GM21360 (cell line): ENCODE measurements around the gene KCNH5.

ENCODE experiments used
- ATAC-seq: cut with Tn5 transposase; IDR thresholded peaks from one replicate; pipeline ENCODE4 v1.9.1; 2021; ENCODE audit warnings: mild to moderate bottlenecking, moderate library complexity; ENCODE audit not compliant: unreplicated experiment

The KCNH5 gene

DNA sequence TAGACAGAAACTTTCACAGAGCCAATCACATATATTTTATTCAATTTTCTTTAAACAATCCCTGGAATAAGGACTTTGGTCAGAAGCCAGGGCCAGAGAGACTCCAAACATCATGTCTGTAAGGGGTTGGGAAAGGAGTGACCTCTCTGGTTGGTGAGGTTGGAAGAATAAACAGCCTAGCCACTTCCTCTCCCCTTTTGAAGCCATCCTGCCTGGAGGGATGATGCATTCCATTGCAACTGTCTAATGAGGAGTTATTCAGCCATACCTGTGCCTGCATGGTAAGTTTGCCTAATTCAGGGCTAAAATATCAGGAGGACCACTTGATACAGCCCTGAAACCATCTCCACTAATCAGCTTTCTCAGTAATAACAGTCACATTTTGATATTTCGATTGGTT is 299.8 kb downstream of the KCNH5 start:
- ATAC-seq, result no peak

DNA sequence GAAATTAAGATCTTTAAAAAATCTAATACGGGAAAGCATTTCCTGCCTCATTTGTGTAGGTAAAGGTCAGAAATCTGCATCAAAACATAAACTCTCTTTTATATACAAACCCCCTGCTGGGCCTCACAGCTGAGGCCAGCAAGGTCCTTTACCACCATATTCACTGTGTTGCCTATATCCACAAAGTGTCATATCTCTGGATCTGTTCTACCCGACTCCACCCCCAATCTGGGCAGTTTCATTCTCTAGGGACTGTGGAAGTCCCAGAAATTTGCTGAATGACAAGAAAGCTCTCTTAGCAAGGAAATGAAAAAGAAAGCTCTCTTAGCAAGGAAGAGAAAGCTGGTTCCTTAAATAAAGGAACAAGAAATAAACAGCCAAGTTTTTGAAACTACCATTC is 301.7 kb downstream of the KCNH5 start:
- ATAC-seq, result no peak

DNA sequence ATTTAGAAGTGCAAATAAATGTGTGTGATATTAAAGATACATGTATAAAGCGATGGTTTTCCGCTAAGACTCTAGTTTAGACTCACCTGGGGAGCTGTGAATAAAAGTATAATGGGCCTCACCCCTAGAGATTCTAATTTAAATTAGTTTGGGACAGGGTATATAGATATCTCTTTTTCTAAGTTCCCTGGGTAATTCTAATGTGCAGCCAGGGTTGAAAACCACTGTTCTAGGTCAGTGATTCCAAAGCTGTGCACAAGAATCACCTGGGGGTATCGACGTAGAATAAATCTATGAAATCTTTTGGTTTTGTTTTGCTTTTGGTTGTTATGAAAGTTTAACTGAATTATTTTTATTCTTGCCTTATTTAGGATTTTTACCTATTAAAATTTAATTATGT is 302.1 kb downstream of the KCNH5 start:
- no peak for ATAC-seq

DNA sequence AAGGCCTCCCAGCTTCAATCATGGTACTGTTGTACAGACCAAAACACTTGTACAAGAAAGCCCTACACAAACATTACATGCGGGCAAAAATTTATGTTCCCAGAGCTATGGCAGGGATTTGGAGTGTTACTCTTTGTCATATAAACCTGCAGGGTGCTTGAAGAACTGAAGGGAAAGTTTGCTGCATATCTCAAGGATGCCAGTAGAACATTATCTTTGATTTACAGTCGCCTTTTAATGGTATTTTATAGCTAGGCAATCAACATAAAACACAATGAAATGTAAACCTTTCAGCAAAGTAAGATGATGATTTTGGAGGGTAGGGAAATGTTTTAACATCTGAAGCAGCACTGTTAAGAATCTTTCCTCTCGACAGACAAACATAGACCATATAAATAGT is 305.6 kb downstream of the KCNH5 start:
- ATAC-seq, result no peak

DNA sequence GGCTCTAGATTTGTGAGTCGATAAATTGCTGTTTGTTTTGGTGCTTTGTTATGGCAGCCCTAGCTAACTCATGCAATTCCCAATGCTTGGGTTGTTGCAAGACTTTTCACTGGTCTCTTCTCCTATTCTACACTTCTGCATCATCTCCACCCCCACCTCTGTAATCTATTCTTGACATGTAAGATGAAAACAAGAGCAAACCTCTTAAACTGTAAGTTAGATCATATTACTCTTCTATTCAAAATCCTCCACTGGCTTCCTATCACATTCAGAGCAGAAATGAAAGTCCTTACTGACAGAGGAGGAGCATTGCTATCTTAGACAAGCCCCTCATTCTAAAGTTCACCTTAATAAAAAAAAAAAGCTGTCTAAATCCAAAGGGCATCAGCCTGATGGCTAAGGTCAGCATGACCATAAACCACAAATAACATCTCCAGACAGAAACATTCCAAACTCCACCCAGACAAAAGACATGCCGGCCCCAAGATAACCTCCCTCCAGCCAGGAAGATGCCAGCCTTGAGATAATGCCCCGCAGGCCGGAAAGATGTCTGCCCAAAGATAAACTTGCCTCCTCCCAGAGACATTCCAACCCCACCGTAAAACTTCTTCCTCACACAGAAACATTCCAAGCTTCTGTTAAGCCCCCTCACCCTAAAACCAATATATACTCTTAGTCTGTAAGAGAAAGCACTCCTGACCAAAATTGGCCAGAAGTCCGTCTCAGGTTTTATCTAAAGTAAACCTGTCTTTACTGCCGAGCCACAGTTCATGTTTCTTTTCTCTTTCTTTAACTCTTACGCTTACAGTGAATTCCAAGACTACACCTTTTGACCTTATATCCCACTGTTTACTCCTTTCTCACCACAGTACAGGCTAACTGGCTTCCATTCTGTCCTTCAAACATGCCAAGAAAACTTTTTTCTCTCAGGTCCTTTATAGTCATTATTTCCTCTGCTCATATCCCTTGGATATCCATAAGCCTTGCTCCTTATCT is 308.9 kb downstream of the KCNH5 start:
- ATAC-seq, result no peak

DNA sequence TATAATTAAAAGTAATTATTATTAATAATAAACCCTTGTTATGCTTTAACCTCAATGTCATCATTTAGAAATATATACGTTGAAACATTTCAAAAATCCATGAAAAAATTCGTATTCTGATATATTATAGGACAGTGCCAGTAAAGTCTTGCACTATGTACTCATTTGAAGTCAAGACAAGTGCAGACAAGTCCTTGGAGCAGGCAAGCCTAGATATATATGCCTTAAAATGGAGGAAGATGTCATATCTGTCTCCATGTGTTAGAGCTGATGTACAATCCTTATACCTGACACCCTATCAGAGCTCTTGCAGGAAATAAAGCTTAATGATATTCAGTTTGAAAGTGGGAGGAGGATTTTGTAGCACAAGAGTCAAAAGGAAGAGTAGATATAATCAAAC is 310.4 kb downstream of the KCNH5 start:
- no peak for ATAC-seq

DNA sequence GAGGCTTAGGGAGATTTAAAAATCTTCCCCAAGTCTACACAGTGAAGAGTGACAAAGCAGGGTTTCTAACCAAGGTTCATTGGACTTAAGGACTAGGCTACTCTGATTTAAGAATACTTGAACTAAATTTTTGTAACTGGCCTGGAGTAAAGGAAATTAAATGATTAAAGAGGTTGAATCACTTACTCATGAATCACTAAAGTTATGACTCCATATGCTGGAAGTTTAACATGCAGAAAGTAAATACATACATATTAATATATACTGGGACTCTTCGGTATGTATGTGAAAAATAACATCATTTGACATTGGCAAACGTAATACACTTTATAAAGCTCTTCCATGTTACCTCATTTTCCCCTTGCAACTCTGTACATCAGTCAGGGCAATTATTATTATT is 322.9 kb downstream of the KCNH5 start:
- no peak for ATAC-seq

DNA sequence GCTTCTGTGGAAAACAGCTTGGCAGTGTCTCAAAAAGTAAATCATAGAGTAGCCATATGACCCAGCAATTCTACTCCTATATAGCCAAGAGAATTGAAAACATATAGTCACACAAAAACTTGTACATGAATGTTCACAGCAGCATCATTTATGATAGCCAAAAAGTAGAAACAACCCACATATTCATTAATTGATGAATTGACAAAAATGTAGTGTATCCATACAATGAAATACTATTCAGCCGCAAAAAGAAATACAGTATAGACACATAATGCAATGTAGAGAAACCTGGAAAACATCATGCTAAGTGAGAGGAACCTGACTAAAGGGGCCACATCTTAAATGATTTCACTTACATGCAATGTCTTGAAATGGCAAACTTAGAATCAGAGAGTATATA is 326.6 kb downstream of the KCNH5 start:
- ATAC-seq, result no peak

DNA sequence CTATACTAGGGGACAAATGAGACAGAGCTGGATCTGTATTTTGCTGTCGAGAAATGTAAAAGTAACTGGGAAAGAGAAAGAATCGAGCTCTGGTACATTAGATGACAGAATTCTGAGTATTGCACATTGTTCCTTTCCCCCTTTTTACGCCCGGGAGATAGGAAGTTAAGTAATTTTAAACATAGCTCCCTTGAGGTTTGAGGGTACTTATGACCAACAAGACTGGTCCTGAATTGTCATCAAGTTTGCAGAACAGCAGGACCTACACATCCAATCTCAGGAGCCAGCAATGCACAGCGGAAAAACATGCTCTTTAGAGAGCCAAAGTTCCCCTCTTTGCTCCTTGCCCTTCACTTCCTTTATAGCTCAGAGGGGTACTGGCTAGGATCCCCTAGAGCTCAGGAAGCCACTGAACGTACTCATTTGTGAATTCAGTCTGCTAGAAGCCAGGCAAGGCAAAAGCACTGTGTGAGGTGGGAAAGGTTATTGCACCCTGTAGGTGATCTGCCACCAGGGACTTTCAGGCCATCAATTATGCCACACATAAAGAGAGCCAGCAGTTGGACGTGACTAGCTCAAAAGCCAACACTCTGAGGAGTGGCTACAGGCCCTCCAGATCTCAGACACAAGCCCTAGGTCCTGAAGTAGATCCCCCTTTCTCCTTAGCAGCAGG is 333.8 kb downstream of the KCNH5 start:
- ATAC-seq, result no peak

DNA sequence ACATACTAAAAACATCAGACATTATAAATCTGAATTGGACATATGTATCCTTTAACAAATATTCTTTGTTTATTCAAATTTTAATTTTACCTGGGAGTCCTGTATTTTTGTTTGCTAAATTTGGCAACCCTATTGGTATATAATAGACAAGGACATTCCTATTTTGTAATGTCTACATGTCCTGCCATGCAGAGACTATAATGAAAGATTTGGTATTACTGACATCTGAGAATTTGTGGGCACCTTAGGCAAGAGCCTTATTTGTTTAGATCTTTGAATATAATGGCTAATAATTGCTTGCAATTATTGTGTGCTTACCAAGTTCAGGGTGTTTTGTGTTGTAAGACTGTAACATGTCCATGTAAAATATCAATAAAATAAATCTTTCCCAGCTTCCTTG is 334.4 kb downstream of the KCNH5 start:
- no peak for ATAC-seq

DNA sequence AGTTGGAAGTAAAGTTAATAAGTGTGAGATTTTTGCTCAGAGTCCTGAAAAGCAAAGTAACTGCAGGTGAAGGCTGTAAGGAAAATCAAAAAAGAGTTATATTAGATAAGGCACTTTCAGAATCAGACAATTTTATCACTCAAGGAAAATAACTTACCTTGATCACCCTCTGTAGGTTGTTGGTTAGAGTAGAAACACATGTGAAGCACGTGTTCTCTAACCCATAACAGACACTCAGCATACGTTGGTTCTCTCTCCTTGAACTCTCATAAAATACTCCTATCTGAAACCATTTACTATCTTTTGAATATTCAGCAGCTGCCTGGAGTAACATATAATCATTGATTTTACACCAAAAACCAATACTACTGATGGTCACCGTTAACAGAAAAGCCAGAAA is 335.5 kb downstream of the KCNH5 start:
- no peak for ATAC-seq

DNA sequence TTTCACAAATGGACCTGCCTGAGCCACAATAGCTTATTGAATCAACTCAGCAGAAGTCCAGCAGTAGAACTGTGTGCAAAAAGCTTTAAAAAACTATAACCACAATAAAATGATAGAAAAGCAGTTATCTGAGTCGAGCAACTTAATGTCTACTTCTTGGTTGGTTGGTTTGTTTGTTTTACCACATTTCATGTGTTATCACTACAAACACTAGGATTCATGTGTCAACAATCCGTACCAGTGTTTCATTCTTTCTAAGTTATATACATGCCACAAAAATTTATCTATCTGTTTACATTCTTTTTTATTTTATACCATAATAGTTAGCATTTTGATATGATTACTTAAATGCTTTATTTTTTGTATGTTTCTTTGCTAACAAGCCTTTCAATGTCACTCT is 339.0 kb downstream of the KCNH5 start:
- no peak for ATAC-seq

DNA sequence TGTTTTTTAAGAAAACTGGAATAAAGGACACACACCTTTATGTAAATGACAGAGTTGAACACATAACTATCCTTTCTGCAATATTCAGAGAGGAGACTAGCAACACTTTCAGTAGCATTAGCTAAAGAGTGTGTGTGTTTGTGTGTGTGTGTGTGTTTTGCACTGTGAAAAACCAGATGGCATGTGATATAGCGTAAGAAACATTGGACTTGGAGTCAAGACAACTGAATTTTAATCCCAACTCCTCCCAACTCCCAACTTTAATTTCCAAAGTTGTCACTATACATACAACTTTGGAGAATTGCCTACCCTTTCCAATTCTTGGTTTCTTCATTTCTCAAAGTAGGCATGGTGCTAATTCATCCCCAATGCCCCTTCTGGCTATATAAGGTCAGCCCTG is 347.8 kb downstream of the KCNH5 start:
- ATAC-seq, result no peak

DNA sequence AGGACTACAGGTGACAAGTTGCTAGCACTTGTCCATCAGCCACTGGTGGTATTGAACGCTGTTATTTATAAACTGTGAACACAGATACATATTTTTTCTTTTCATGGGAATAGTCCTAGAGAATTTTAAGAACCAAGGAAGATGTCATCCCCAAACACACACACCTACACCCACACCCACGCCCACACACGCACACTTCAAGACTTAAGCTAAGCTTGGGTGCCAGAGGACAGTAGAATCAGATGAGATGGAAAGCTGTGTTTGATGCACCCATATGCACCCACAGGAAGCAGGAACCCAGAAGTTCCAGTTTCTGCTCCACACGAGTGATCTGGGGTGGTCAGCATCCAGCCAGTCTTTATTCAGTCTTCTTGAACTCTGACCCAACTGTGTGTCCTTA is 348.3 kb downstream of the KCNH5 start:
- no peak for ATAC-seq

DNA sequence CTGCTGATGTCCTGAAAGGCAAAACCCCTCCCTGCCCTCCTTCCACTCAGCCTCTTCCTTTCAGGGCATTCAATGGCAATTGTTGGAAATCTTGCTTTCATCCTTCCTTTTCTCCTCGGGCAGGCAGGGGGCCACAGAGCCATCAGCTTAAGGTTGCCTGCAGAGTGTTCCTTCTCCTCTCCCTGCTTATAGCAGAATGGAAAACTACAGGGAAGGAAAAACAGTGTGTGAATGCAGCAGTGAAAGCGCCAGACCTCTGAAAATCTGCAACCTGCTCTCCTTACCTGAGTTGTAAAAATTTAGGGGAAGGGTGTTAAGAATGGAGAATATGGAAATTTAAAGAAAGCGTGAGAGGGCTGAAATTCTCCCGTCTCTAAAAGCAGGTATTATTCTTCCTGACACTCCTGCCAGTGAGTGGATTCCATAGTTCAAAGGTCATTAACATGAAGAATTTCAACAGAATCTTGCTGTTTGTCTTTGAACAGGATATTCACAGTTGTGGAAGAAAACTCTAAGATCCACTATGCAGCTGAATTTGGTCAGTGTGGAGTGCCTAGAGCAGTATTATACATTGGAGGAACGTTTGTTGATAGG is 348.8 kb downstream of the KCNH5 start:
- no peak for ATAC-seq

DNA sequence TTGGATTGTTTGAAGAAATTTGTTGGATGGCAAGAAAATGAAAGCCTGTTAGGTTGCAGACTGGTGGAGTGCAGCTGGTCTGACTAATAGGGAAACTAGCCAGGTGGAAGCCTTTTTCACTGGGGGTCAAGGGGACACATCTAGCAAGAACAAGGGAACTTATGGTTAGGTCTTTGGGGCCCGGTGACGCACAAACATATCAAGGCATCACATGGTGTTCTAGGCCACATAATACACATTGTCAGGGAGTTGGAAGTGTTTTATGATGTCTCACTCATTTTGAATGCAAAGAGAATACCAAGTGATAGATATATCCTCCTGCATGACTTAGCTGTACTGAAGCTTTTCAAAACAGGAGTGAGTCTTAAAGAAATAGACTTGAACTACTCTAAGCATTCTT is 351.2 kb downstream of the KCNH5 start:
- ATAC-seq, result no peak

DNA sequence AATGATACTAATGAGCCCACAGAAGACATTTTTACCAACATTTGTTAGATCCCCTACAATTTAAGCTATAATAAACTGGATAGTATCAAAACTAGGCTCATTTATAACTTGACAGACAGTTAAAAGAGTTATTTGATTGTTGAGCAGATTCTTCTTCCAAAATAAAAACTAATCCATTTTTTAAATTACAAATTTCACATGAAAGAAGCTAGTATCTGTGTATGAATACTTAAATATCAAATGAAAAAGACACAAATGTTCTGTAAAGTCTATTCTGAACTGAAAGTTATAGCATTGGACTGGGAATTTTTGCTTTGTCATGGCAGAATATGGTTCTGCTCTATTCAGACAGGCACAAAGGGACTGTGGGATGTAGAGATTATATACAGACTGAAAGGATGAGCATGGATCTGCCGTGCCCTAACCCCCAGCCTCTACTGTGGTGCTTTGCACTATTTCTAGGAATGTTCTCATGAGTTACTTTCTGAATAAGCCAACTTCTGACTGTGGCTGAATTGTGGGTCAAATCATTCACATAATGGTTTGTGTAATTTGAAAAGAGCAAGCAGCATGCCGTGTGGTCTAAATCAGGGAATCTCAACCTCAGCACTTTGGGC is 352.7 kb downstream of the KCNH5 start:
- ATAC-seq, result no peak

DNA sequence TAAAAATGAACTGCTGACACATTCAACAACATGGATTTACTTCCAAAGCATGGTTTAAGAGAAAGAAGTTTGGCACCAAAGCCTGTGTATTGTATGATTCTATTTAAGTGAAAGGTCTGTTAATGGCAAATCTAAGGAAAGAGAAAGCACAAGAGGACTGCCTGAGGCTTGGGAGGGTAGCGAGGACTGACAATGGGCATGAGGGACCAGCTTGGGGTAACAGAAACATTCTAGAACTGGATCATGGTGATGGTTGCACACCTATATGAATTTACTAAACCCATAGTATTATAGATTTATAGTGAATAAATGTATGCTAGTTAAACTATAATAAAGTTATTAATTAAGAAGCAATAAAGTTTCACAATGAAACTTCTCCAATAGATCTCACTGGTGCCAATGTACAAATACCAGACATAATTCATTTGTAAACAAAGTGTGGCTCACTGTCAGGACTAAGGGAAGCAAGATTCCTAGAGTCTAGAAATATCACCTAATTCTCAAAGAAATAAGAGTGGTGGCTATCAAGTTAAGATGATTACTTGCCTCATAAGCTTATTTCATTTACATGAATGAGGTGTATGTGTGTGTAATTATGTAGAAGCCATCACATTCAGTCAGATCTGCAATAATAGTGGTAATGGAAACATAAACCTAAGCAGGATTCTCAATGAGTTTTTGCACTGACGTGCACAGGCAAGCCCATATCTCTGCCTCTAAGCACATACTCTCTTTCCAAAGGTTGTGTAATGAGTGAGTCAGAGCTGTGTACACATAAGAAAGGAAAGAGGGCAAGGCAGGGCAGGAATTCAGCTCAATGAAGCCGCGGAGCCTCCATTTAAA is 353.4 kb downstream of the KCNH5 start:
- ATAC-seq, result no peak

DNA sequence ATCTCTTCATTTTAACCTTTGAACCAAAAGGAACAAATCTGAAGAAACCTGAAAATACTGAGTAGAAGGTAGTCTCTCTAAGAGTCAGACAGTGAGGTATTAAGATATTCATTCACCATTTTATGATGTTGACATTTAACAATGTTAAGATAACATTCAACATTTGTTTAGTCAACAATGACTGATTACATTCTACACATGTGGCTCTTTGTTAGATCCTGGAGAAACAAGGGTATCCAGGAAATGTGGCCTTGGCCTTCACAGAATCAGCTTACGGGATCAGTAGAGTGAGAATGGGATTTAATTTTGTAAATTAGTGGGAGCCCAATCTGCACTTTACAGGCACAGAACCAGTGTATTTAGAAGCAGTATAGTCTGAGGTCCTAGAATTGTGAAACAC is 355.5 kb downstream of the KCNH5 start:
- ATAC-seq, result no peak

DNA sequence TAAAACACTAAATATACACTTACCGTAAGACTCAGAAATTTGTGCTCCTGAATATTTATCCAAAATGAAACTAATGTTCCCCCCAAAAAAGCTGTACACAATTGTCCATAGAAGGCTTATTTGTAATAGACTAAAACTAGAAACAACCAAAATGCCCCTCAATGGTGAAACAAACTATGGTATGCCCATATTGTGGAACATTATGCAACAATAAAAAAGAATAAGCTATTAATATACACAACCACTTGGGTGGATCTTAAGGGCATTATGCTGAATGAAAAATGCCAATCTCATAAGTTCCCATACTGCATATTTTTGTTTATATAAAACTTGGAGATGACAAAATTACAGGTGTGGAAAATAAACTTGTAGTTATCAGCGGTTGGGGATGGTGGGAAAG is 357.4 kb downstream of the KCNH5 start:
- ATAC-seq, result no peak

DNA sequence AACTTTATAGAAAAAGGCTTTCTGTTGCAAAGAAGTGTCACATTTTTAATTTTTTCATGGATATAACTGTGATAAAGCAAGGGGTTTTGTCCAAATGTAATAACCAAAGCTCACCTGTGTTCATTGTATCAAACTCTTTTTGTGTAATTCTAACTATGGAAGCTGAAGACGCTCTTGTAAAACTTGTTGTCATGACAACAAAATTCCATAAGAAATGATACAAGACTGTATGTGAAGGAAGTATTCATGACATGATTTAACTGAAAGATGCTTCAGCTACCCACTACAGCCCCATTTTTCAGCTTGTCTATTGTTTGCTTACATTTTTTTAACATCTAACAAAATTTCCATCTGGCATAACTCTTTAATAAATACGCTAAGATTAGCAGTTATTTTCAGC is 360.9 kb downstream of the KCNH5 start:
- no peak for ATAC-seq
